ENCODE results near the gene RGS3.

Gene RGS3

GRCh38 chr9:113513536-113513935 lies 50.0 kb downstream of the RGS3 start:
- Histone ChIP-seq H3K27ac (ENCODE audit: extremely low read depth, low read depth, low read length) (no peak overlapping the region), H3K4me3 (ENCODE audit: low read depth, low read length) (no peak overlapping the region), H3K9me3 (ENCODE audit: control insufficient read depth, insufficient read depth, low read depth, low read length) (no peaks in the 10 kb centered on the region), H3K4me1 (ENCODE audit: control insufficient read depth, insufficient read depth, low read length) (no peaks in the 10 kb centered on the region), H3K36me3 (ENCODE audit: control insufficient read depth in 2 of 2, insufficient read depth in 1 of 2, low read length in 2 of 2) (no peaks in the 10 kb centered on the region; a peak in 1 of 3 replicates)
- TF ChIP-seq SALL2 (tag by site-specific recombination; IDR thresholded peaks at IDR 0.05; ENCODE audit: borderline replicate concordance) (no peak), ZNF776 (tag by site-specific recombination; IDR thresholded peaks at IDR 0.05; ENCODE audit: borderline replicate concordance) (no peak), ZNF624 (tag by site-specific recombination; IDR thresholded peaks at IDR 0.05) (no peak), ZNF571 (tag by site-specific recombination; IDR thresholded peaks at IDR 0.05) (no peak), ZNF626 (tag by site-specific recombination; IDR thresholded peaks at IDR 0.05) (no peak)
- CTCF ChIA-PET, result interaction anchor here (0.5 to 0.7 kb wide), 2 partner anchors 140 to 142 kb away, joined by 3 read pairs; no protein-coding TSS in a partner anchor
- POLR2A ChIA-PET, result no interaction called here

DNA sequence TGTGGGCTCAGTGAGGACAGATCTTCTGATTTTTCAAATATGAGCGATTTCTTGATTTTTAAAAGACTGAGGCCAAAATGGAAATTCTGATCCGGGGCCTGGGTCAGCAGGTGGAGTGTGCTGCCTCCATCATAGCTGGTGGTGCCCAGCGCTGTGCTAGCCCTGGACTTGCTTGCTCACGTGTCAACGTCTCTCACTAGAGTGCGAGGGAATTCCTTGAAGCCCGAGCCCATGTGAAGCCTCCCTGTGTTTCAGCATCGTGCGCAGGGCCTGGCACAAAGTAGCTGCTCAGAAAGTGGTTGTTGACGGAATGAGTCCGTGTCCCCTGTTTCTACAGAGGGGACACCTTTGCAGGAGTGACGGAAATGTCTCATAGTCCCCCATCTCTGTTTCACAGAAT lies 50.5 kb downstream of the RGS3 start:
- no peaks in the 10 kb centered on the region; a peak in 1 of 3 replicates for H3K36me3 ChIP-seq (ENCODE audit: control insufficient read depth in 2 of 2, insufficient read depth in 1 of 2, low read length in 2 of 2)
- TF ChIP-seq, protein P1, sequence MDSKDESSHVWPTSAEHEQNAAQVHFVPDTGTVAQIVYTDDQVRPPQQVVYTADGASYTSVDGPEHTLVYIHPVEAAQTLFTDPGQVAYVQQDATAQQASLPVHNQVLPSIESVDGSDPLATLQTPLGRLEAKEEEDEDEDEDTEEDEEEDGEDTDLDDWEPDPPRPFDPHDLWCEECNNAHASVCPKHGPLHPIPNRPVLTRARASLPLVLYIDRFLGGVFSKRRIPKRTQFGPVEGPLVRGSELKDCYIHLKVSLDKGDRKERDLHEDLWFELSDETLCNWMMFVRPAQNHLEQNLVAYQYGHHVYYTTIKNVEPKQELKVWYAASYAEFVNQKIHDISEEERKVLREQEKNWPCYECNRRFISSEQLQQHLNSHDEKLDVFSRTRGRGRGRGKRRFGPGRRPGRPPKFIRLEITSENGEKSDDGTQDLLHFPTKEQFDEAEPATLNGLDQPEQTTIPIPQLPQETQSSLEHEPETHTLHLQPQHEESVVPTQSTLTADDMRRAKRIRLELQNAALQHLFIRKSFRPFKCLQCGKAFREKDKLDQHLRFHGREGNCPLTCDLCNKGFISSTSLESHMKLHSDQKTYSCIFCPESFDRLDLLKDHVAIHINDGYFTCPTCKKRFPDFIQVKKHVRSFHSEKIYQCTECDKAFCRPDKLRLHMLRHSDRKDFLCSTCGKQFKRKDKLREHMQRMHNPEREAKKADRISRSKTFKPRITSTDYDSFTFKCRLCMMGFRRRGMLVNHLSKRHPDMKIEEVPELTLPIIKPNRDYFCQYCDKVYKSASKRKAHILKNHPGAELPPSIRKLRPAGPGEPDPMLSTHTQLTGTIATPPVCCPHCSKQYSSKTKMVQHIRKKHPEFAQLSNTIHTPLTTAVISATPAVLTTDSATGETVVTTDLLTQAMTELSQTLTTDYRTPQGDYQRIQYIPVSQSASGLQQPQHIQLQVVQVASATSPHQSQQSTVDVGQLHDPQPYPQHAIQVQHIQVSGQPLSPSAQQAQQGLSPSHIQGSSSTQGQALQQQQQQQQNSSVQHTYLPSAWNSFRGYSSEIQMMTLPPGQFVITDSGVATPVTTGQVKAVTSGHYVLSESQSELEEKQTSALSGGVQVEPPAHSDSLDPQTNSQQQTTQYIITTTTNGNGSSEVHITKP (tag by site-specific recombination; IDR thresholded peaks at IDR 0.05), result no peak
- TF ChIP-seq ZNF707 (tag by site-specific recombination; IDR thresholded peaks at IDR 0.05) (no peak), ZFP69B (tag by site-specific recombination; IDR thresholded peaks at IDR 0.05) (no peak), ZNF692 (tag by site-specific recombination; IDR thresholded peaks at IDR 0.05) (no peak), ZIC2 (tag by site-specific recombination; IDR thresholded peaks at IDR 0.05) (no peak), ZNF701 (tag by site-specific recombination; IDR thresholded peaks at IDR 0.05) (no peak), ZNF433 (tag by site-specific recombination; IDR thresholded peaks at IDR 0.05; ENCODE audit: low read depth) (no peak), ZNF791 (tag by site-specific recombination; IDR thresholded peaks at IDR 0.05) (no peak), ZNF366 (tag by site-specific recombination; conservative IDR thresholded peaks at IDR 0.05) (no peak), ZNF24 (tag by site-specific recombination; IDR thresholded peaks at IDR 0.05) (no peak)
- no peak overlapping the region for H3K4me3 ChIP-seq (ENCODE audit: low read depth, low read length)
- CTCF ChIA-PET, result interaction anchor here (0.9 kb wide), 1 partner anchor 142 kb away, joined by 3 read pairs; no protein-coding TSS in a partner anchor
- H3K4me1 ChIP-seq (ENCODE audit: control insufficient read depth, insufficient read depth, low read length), result no peaks in the 10 kb centered on the region
- H3K9me3 ChIP-seq (ENCODE audit: control insufficient read depth, insufficient read depth, low read depth, low read length), result no peaks in the 10 kb centered on the region
- no peak overlapping the region for H3K27ac ChIP-seq (ENCODE audit: extremely low read depth, low read depth, low read length)
- POLR2A ChIA-PET, result no interaction called here

DNA sequence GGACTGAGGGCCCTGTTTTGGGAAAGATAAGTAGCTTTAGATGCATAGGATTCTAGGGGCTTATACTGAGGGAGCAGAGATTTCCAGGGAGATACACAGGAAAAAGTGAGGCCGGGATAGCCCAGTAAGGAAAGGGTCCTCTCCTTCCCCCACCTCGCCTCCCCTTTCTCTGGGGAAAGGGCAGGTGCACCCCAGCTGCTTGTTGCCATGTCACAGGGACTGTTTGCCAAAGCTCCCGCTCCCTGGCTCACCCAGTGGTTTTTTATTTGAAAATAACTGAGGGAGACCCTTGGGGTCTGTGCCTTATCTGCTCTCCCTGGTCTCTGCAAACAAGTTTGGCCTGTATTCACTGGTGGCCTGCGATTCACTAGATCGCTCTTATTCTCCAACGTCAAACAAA lies 51.2 kb downstream of the RGS3 start:
- Histone ChIP-seq H3K9me3 (ENCODE audit: control insufficient read depth, insufficient read depth, low read depth, low read length) (no peaks in the 10 kb centered on the region), H3K27ac (ENCODE audit: extremely low read depth, low read depth, low read length) (no peak overlapping the region), H3K4me3 (ENCODE audit: low read depth, low read length) (no peak overlapping the region), H3K36me3 (ENCODE audit: control insufficient read depth in 2 of 2, insufficient read depth in 1 of 2, low read length in 2 of 2) (no peaks in the 10 kb centered on the region; a peak in 1 of 3 replicates), H3K4me1 (ENCODE audit: control insufficient read depth, insufficient read depth, low read length) (no peaks in the 10 kb centered on the region)
- TF ChIP-seq ZNF701 (tag by site-specific recombination; IDR thresholded peaks at IDR 0.05) (no peak), ZNF560 (tag by site-specific recombination; IDR thresholded peaks at IDR 0.05; ENCODE audit: borderline replicate concordance) (no peak)
- POLR2A ChIA-PET, result no interaction called here
- CTCF ChIA-PET, result interaction anchor here (0.5 to 0.9 kb wide), 2 partner anchors 22 to 141 kb away, joined by 3 to 8 read pairs; no protein-coding TSS in a partner anchor

Measured in HEK293 (cell line).